AG10803 (cell line): ENCODE data around the gene SUGCT.
A peak's percentile ranks its signal among the peaks of the same experiment; 100 is the strongest.

Experiments used
- DNase-seq: peaks from one replicate; pipeline ENCODE4 v3.0.0; 2010; ENCODE audit warnings: low read depth
- H3K4me3 ChIP-seq: 2 replicates; pipeline ENCODE4 v1.5.1; 2011; ENCODE audit warnings: mild to moderate bottlenecking, low read length, control low read depth
- CTCF ChIP-seq: conservative IDR thresholded peaks from 2 replicates; pipeline ENCODE4 v1.5.1; 2011; ENCODE audit warnings: mild to moderate bottlenecking, low read length, control low read depth, inconsistent platforms

The SUGCT gene

GRCh38 chr7:40490603-40490924 is 355.8 kb downstream of the SUGCT start:
- no peak overlapping the region for H3K4me3 ChIP-seq
- peak; percentile 62 for DNase-seq
- no peak for TF ChIP-seq CTCF

DNA sequence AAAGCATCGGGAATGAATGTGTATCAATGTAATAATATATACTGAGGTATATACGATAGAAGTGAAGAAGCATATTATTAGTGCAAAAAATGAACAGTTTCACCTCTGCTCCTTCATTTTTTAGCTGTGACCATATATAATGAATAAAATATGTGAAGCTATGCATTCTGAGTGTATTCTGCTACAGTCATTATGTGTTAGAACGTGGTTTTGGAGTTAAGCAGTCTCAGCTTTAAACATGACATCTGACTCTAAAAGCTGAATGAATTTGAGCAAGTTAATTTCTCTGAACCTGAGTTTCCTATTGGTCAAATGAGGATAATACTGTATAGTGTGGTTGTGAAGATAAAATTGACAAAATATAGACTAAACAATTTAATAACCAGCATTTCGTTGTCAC is 358.1 kb downstream of the SUGCT start:
- no peak for DNase-seq
- no peak for TF ChIP-seq CTCF
- no peak overlapping the region for H3K4me3 ChIP-seq

GRCh38 chr7:40493609-40494051 is 358.8 kb downstream of the SUGCT start:
- no peak overlapping the region for H3K4me3 ChIP-seq
- peak; percentile 88 for DNase-seq
- no peak for TF ChIP-seq CTCF

- TF ChIP-seq CTCF: no peak
- DNase-seq: peak; percentile 50
- no peak overlapping the region for H3K4me3 ChIP-seq
Observed at GRCh38 chr7:40498924-40499510, 364.2 kb downstream of the SUGCT start.

DNA sequence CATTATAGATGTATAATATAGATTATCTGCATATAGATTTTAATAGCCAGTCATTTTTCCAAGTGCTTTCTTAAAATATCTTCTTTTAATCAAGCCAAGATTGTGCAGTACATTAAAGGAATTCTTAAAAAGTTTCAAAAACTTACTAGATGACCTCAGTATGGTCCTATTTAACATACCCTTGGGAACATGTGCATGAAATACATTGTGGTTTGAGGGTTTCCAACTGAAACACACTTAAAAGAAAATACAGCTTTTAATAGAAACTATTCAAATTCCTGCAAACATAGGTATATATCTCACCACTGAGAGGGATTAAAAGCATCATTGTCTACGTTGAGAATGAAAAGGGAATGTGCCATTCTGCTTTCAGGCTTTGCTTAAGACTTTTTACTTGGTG is 364.9 kb downstream of the SUGCT start:
- no peak overlapping the region for H3K4me3 ChIP-seq
- peak; percentile 70 for DNase-seq
- no peak for TF ChIP-seq CTCF

DNA sequence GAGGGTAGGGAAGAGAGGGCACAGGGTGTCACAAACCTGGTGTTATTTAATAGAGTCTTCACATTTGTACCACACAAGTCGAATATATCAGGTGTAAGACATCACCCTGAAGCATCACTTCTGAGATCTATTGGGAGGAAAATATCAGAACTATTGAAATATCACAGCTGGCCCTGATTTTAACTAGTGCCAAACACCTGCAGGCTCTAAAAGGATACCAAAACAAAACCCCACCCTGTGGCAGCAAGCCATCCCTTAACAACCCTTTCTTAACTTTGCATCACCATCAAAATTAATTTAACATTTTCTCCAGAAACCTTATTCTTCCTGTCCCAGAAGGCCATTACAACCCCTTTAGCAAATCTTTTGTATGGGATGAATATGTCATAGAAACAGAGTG is 365.4 kb downstream of the SUGCT start:
- no peak for TF ChIP-seq CTCF
- H3K4me3 ChIP-seq: no peak overlapping the region
- no peak for DNase-seq

DNA sequence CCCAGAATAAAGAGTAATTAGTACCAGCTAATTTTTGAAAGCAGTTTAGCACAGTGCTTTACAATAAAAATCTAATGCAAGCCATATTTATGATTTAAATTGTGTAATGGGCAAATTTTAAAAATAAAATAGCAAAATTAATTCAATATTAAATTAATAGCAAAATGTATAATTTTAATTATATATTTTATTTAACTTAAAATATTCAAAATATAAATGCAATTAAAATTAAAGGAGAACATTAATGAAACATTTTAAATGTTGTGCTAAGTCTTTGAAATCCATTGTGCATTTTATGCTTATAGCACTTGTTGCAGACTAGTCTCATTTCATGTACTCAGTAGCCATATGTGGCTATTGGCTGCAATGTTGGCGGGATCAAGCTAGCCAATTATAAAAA is 367.6 kb downstream of the SUGCT start:
- DNase-seq: no peak
- TF ChIP-seq CTCF: no peak
- no peak overlapping the region for H3K4me3 ChIP-seq
